ENCODE results near the gene RABGAP1L.

- TF ChIP-seq EZH2 (IDR thresholded peaks at IDR 0.05) = no peak
- TF ChIP-seq POLR2AphosphoS5 (IDR thresholded peaks at IDR 0.05; ENCODE audit: borderline replicate concordance, low read depth, low read length) = no peak
These were observed 62.4 kb downstream of the RABGAP1L start for GRCh38 chr1:174221681-174222080.
